KMS-11 (cell line): ENCODE results near the gene SLC15A3.
A peak's percentile ranks its signal among the peaks of the same experiment; 100 is the strongest.

Experiments
- H2AFZ ChIP-seq: fragments of 200-600 bp; sonication (generic); 2 replicates; pipeline ENCODE4 v1.6.1; 2016; ENCODE audit warnings: antibody characterized with exemption, mixed run types, low read depth
- H3K27ac ChIP-seq: fragments of 200-600 bp; sonication (generic); 2 replicates; pipeline ENCODE4 v1.6.1; 2016; ENCODE audit warnings: mild to moderate bottlenecking, mixed run types
- H3K27me3 ChIP-seq: fragments of 200-600 bp; sonication (generic); 2 replicates; pipeline ENCODE4 v1.6.1; 2017; ENCODE audit warnings: mild to moderate bottlenecking, low read depth, mixed run types, moderate library complexity; ENCODE audit not compliant: insufficient read depth
- H3K36me3 ChIP-seq: fragments of 200-600 bp; sonication (generic); 2 replicates; pipeline ENCODE4 v1.6.1; 2017; ENCODE audit warnings: mild to moderate bottlenecking, mixed run types; ENCODE audit not compliant: insufficient read depth
- H3K4me1 ChIP-seq: fragments of 200-600 bp; sonication (generic); 2 replicates; pipeline ENCODE4 v1.6.1; 2016; ENCODE audit warnings: mild to moderate bottlenecking, low read depth, mixed run types; ENCODE audit not compliant: poor library complexity, severe bottlenecking
- H3K4me2 ChIP-seq: fragments of 200-600 bp; sonication (generic); 2 replicates; pipeline ENCODE4 v1.7.0; 2016; ENCODE audit warnings: mild to moderate bottlenecking, mixed run types
- H3K4me3 ChIP-seq: fragments of 200-600 bp; sonication (generic); IDR thresholded peaks from 2 replicates; pipeline ENCODE4 v1.6.1; 2017; ENCODE audit warnings: low read depth, low read length, mixed read lengths; ENCODE audit not compliant: insufficient read depth
- H3K79me2 ChIP-seq: fragments of 200-600 bp; sonication (generic); 2 replicates; pipeline ENCODE4 v1.6.1; 2016; ENCODE audit warnings: low read depth, mixed run types; ENCODE audit not compliant: insufficient read depth
- H3K9ac ChIP-seq: fragments of 200-600 bp; sonication (generic); 2 replicates; pipeline ENCODE4 v1.6.1; 2016; ENCODE audit warnings: mild to moderate bottlenecking, mixed run types
- H4K20me1 ChIP-seq: fragments of 200-600 bp; sonication (generic); 2 replicates; pipeline ENCODE4 v1.6.1; 2016; ENCODE audit warnings: mild to moderate bottlenecking, mixed run types; ENCODE audit not compliant: insufficient read depth
- TF ChIP-seq, protein P1 (sequence below): fragments of 200-600 bp; sonication (generic); conservative IDR thresholded peaks from 2 replicates; pipeline ENCODE4 v1.6.1; 2017; ENCODE audit warnings: low read depth, mild to moderate bottlenecking, antibody characterized with exemption, low read length, moderate library complexity, mixed read lengths

SLC15A3 gene

DNA sequence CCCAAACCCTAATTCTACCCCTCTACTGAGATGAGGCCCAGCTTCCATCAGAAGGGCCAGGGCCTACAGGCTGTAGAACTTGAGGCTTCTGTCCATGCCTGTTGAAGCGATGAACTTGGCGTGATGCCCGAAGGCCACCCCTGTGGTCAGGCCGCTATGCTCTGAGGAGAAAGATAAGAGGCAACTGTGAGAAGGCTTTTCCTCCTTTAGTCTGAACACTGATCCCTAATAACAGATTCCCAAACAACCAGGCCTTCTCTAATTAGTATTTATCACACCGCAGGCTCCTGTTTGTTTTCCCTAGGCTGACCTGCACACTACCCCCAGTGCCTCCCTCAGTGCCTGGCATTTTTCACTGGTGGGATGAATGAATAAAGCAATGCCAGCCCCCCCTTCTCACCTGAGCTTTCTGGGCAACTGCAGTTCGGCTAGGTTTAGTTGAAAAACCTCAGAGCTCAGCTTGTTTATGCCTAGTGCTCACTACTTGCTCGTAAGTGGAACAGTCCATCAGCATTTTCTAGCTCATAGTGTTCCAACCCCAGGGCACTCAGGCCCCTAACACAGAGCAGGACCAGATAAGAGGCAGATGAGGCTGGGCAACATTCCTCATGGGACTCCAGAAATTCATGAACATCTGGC is 60.8 kb downstream of the SLC15A3 start:
- Histone ChIP-seq H4K20me1 (no peaks in the 10 kb centered on the region), H3K9ac (no peak overlapping the region), H3K36me3 (0 out of 2 replicates have a peak, but pooled peaks cover 3% of the 10 kb centered on the region), H3K4me3 (no peak overlapping the region), H3K4me1 (peaks cover 3% of the 10 kb centered on the region), H3K27ac (no peak overlapping the region), H2AFZ (no peak overlapping the region), H3K79me2 (no peaks in the 10 kb centered on the region), H3K4me2 (no peak overlapping the region), H3K27me3 (no peaks in the 10 kb centered on the region)
- TF ChIP-seq, protein P1, sequence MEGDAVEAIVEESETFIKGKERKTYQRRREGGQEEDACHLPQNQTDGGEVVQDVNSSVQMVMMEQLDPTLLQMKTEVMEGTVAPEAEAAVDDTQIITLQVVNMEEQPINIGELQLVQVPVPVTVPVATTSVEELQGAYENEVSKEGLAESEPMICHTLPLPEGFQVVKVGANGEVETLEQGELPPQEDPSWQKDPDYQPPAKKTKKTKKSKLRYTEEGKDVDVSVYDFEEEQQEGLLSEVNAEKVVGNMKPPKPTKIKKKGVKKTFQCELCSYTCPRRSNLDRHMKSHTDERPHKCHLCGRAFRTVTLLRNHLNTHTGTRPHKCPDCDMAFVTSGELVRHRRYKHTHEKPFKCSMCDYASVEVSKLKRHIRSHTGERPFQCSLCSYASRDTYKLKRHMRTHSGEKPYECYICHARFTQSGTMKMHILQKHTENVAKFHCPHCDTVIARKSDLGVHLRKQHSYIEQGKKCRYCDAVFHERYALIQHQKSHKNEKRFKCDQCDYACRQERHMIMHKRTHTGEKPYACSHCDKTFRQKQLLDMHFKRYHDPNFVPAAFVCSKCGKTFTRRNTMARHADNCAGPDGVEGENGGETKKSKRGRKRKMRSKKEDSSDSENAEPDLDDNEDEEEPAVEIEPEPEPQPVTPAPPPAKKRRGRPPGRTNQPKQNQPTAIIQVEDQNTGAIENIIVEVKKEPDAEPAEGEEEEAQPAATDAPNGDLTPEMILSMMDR, result no peak

DNA sequence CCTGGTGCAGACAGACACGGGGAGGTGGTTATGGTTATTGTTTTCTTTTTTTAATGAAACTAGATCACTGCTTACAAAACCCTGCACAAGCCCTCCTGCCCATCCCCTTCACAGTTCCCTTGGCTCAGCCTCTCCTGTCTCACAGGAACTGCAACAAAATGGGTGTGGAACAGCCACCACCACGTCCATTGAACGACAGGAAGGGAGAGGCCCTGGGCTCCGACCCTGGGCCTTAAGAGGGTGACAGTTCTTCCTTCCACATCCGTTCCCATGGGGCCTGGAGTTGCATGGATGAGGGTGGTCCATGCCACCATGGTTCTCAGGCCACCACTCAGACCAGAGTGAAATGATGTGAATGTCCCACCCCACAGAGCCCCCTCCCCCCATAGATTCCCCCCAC is 61.3 kb downstream of the SLC15A3 start:
- H3K36me3 ChIP-seq, result 0 out of 2 replicates have a peak, but pooled peaks cover 1% of the 10 kb centered on the region
- peaks cover 3% of the 10 kb centered on the region for H3K4me1 ChIP-seq
- no peak overlapping the region for H3K9ac ChIP-seq
- no peaks in the 10 kb centered on the region for H4K20me1 ChIP-seq
- TF ChIP-seq, protein P1, result no peak
- H2AFZ ChIP-seq, result no peak overlapping the region
- no peaks in the 10 kb centered on the region for H3K79me2 ChIP-seq
- no peaks in the 10 kb centered on the region for H3K27me3 ChIP-seq
- no peak overlapping the region for H3K27ac ChIP-seq
- no peak overlapping the region for H3K4me3 ChIP-seq
- no peak overlapping the region for H3K4me2 ChIP-seq

GRCh38 chr11:60889869-60890311 is 62.1 kb downstream of the SLC15A3 start:
- H4K20me1 ChIP-seq, result no peaks in the 10 kb centered on the region
- no peaks in the 10 kb centered on the region for H3K79me2 ChIP-seq
- H3K4me2 ChIP-seq, result no peak overlapping the region
- no peak overlapping the region for H3K4me3 ChIP-seq
- H2AFZ ChIP-seq, result no peak overlapping the region
- H3K4me1 ChIP-seq, result peaks cover 3% of the 10 kb centered on the region
- H3K27me3 ChIP-seq, result no peaks in the 10 kb centered on the region
- no peak overlapping the region for H3K9ac ChIP-seq
- no peaks in the 10 kb centered on the region for H3K36me3 ChIP-seq
- H3K27ac ChIP-seq, result no peak overlapping the region
- TF ChIP-seq, protein P1, result no peak

DNA sequence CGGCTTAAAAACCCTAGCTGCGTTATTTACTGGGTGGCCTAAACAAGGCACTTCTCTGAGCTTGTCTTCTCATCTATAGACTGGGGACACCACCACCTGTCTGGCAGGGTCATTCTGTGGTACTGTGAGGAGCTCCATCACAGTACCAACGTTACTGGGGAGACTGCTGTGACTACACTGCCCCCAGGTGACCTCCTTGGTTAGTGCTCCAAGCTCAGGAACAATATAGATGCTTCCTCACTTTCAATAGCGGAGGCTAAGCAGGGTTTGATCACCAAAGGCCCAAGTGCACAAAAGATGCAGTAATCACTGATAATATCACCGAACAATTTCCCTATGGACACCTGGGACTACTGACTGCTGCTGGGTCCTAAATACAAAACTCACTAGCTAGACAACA is 64.4 kb downstream of the SLC15A3 start:
- H2AFZ ChIP-seq, result no peak overlapping the region

More for the DNA sequence above, 64.4 kb downstream of the SLC15A3 start:
- no peaks in the 10 kb centered on the region for H3K27me3 ChIP-seq
- H3K4me1 ChIP-seq, result peaks cover 3% of the 10 kb centered on the region
- H3K9ac ChIP-seq, result no peak overlapping the region
- H4K20me1 ChIP-seq, result no peaks in the 10 kb centered on the region
- H3K36me3 ChIP-seq, result no peaks in the 10 kb centered on the region
- H3K27ac ChIP-seq, result no peak overlapping the region
- TF ChIP-seq, protein P1, result peak; percentile 86
- no peak overlapping the region for H3K4me2 ChIP-seq
- no peaks in the 10 kb centered on the region for H3K79me2 ChIP-seq
- H3K4me3 ChIP-seq, result no peak overlapping the region
